GM21717 (cell line): ENCODE measurements around the gene ARL3.
"Not testable (repeated sequence)": the region's sequence is repeated elsewhere in the genome, so short reads cannot be mapped to it uniquely, and the experiment has no call there.

ENCODE experiments used
- ATAC-seq: cut with Tn5 transposase; IDR thresholded peaks from one replicate; pipeline ENCODE4 v1.9.1; 2021; ENCODE audit warnings: mild to moderate bottlenecking, moderate library complexity; ENCODE audit not compliant: unreplicated experiment

Gene ARL3

DNA sequence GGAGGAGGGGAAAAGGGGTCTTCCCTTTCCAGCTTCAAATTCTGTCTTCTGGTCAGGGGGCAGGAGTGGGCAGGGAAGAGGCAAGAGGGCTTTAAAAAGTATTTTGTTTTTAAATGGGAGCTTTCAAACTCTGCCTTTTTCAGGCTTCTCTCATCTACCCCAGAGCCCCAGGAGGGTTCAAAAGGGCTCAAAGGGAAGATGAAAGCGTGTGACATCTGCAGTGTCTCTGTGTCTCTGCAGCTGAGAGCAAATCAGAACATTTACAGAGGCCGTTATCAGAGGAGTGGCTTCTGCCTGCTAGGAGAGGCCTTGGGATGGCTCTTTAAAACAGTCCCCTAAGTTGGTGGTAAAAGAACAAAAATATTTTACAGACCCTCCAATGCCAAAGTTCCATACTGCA, 39.6 kb downstream of the ARL3 start:
- ATAC-seq: no peak

GRCh38 chr10:102673819-102674511, 40.2 kb downstream of the ARL3 start:
- ATAC-seq: no peak

GRCh38 chr10:102673236-102673818, 40.9 kb downstream of the ARL3 start:
- ATAC-seq: no peak

DNA sequence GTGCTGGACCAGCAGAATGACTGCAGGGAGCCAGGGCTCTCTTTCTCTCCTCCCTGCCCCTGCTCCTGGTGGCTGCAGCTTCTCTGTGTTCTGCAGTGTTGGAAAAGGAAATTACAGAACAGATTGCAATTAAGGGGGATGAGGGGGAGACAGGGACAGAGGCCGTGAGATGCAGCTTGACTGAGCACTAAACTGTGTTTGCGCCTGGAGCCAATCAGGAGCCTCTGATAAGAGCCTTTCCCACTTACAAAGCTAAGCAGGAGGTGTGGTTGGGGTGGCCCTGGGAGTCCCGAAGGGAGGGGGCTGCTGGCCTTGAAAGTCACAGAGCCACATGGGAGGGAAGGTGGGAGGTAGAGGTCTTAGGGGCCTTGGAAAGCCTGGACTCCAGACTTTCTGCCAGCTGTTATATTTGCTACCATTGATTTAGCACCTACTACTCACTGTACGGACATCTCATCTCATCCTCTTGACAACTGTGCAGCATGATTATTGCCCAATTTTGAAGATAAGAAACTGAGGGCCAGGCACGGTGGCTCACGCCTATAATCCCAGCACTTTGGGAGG, 43.2 kb downstream of the ARL3 start:
- ATAC-seq: no peak

DNA sequence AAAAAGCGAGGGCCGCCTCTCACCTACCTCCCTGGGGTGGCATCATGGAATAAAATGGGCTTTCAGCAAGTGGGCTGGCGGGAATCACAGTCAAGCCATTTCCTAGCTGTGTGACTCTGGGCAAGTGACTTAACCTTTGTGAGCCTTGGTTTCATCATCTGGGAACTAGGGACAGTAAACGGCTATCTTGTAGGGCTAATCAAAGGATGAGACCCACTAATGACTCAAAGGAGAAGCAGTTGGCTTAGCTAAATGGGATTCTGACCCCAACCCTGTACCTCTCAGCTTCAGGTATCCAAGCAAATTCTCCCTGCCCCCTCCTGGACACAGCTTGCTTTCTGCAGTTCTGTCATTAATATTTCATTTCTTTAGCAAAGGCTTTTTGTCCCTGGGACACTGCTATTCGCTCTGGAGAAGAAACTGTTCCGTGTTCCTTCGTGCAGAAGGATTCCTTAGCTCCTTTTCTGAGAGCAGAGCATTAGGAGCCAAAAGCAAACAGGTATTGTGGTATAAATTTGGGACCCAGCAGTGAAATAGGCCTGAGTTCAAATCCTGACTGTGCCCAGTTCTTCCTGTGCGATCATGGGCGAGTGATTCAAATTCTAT, 44.0 kb downstream of the ARL3 start:
- no peak for ATAC-seq

DNA sequence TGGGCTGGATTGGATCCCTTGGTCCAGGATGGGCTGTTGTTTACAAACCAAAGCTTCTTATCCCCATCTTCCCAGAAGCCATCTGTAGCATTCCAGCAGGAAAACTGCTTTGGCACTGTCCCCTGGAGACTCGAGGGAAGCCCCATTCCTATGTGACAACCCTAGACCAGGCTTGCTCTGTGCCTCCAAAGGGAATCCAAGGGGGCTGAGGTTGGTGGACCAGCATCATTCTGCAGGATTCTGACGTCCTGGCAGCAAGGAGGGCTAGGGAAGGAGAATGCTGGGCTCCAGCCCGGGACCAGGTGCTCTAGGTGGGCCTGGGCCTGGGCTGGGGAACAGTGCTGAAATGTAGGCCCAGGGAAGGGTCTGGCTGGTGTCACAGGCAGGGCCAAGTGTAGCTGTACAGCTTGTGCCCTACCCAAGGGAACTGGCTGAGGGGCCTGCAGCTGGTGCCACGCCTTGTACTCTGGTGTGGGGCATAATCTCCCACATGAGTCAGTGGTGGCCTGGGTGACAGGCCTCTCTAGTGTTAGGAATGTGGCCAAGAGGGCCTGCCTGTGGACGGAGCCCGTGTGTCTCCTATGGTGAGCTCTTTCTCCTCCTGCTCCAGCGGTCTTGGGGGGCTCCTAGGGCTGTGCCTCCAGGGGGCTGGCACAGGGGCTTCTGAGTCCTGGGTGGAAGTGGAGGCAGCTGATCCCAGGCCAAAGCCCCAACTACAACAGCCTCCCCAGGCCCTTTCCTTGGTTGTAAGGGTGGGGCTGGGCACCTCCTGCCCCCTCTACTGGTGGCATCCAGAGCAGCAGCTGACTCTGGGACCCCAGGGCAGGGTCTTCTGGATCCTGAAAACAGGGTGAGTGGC, 44.8 kb downstream of the ARL3 start:
- no peak for ATAC-seq

DNA sequence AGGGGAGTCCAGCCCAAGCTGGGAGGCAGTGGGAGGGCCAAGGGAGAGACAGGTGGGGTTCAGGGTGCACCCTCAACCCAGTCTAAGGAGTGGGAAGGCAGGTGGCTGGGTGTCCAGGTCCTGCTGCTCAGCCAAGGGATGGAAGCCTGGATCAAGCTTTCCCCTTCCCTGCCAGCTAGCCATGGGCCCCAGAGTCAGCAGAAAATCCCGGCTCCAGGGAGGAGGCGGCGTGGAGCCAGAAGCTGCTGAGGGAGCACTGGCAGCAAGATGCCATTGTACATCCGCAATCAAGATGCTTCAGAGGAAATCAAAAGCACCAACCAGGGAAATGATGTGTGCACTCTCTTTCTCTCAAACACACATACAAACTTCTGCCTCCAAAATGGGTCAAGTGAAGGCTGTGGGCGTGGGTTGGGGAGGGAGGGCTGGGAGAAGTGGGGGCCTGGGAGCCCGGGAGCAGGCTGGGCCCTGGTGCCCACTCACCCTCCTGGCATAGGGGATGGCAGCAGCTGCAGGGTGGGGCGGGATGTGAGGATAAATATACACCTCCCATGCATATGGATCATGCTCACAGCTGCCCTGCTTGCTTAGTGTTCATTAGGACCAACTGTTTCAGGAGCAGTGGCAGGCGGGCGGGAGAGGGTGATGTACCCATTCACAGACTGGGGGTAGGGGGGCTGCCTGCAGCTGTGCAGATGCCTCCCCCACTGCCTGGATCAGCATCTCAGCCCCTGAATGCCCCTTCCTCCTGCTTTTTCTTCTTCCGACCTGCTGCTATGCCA, 45.7 kb downstream of the ARL3 start:
- ATAC-seq: no peak

GRCh38 chr10:102667411-102667810, 46.8 kb downstream of the ARL3 start:
- not testable (repeated sequence) for ATAC-seq

DNA sequence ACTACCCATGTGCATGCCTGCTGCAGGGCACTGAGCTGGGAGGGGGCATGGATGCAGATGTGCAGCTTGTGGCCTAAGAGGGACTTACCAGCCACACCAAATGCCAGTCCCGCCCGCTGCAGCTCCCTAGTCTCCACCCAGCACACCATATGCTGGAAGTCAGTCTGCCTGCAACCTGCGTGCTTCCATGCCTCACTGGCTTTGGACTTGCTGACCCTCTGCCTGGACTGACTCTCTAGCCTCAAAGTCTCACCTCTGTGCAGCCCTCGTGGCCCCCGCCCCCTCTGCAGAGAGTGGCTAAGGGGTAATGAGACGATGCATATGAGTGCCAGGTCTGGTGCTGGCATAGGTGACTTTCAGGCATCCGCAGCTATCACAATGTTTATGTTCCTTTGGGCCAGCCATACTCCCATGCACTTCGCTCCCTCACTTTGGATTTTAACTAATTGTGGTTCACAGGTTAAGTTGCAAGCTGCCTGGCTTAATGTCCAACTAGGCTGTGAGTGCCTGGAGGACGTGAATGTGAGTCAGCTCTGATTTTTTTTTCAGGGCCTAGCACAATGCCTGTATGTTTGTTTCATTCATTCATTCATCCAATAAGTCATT, 48.2 kb downstream of the ARL3 start:
- ATAC-seq: no peak

DNA sequence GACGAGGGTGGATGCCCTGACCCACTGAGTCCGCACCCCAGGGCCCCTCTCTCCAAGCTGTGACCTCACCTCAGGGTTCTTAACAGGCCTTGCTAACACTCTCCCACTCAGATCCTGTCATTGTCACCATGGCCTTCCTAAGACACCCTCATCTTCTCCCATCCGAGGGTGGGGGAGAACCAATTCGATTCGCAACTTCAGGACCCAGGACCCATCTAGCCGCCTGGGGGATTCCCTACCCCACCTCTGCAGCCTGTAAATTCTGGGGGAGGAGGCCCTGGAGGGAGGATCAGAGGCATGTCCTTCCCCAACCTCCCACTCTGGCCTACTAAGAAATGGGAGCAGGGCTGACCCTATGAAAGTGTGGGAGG, 52.6 kb downstream of the ARL3 start:
- ATAC-seq: peak; percentile 23

DNA sequence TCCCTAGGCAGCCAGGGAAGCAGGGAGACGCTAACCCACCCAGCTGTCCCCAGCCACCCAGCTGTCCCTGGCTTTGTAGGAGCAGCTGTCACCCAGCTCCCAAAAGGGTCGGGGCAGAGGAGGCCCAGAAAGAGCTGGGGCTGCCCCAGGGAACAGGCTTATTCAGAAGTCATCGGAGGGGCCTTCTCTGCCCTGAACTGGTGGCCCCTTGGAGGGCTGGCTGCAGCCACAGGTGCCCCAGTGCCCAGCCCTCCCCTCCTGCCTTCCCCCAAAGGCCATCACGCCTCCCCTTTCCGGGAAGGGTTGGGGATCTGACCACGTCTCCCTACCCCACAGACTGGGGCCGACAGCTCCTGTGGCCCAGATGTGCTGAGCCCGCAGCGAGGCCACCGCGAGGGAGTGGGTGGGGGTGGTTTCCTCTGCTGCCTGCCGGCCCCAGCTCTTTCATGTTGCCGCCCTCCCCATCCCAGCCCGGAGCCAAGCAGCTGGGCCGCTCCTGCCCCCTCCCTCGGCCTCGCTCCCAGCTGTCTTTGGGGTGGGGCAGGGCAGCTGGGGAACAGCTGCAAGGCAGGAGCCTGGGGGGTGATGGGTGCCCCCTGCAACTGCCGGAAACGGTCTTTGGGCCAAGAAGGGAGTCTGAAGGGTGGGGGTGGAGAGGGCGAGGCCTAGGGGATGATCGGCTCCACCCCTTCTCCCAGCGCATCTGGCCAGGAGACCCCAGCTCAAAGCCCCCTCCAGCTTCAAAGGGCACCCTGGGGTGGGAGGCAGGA, 53.1 kb downstream of the ARL3 start:
- ATAC-seq: peak; percentile 69

DNA sequence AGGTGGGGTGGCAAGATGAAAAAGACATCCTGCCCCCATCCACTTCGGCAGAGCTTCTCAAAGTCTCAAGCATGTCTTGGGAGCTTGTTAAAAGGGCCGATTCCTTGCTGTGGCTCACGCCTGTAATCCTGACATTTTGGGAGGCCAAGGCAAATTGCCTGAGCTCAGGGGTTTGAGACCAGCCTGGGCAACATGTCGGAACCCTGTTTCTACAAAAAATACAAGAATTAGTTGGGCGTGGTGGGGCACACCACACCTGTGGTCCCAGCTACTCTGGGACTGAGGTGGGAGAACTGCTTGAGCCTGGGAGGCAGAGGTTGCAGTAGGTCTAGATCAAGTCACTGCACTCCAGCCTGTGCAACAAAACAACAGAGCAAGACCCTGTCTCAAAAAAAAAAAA, 55.4 kb downstream of the ARL3 start:
- no peak for ATAC-seq

- no peak for ATAC-seq
Observed at GRCh38 chr10:102657984-102658724, 56.0 kb downstream of the ARL3 start.

DNA sequence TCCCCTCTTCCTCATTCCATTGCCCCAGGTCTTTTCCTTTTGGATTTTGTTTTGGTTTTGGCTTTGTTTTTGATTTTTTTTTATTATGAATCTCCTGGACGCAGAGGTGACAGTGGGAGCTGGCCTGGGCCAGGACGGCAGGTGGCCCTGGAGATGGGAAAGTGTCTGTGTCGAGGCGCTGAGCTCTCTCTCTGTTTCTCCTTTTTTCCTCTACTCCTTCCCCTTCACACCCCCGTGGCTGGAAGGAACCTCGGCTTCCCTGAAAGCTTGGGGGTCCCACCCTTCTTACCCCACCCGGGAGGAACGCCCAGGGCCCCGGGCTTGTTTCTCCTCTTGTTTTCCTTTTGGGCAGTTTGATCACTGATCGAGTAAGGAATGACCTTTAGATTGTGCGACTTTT, 56.7 kb downstream of the ARL3 start:
- no peak for ATAC-seq

GRCh38 chr10:102656791-102657371, 57.3 kb downstream of the ARL3 start:
- ATAC-seq: no peak

- no peak for ATAC-seq
Observed at GRCh38 chr10:102656026-102656425, 58.2 kb downstream of the ARL3 start.

GRCh38 chr10:102654969-102655368, 59.2 kb downstream of the ARL3 start:
- ATAC-seq: no peak

- ATAC-seq: no peak
Observed at GRCh38 chr10:102654566-102654965, 59.6 kb downstream of the ARL3 start.
